Right lobe of liver (tissue), 6 donors: ENCODE data around the gene SPIN1. TPM values are rescaled to one million over a fixed set of nuclear protein-coding genes. Genes with fewer than 3 reads are reported as not detected.

Source experiments
- ATAC-seq, 4 donors: fragments of 200-7000 bp; cut with Tn5 transposase; one replicate each; pipeline ENCODE4 v1.9.1; 2020; ENCODE audit warnings: mild to moderate bottlenecking in 4 of 4, moderate library complexity in 4 of 4
- DNase-seq, 3 donors: peaks; one replicate each; pipeline ENCODE4 v3.0.0-alpha.2; 2020
- H3K27ac ChIP-seq, 3 donors: fragments of 200-600 bp; one replicate each; pipeline ENCODE4 v1.8.0; 2022
- H3K27me3 ChIP-seq, 2 donors: fragments of 200-600 bp; one replicate each; pipeline ENCODE4 v1.8.0; 2022
- H3K36me3 ChIP-seq, 4 donors: fragments of 200-600 bp; sonication (generic) in 1 of 4; one replicate each; pipeline versions ENCODE4 v1.5.1 to v1.8.0; 2017 to 2022; ENCODE audit warnings: control low read depth in 1 of 4
- H3K4me1 ChIP-seq, 4 donors: fragments of 200-600 bp; sonication (generic) in 1 of 4; one replicate each; pipeline versions ENCODE4 v1.5.1 to v1.8.0; 2017 to 2022; ENCODE audit warnings: control low read depth in 1 of 4
- H3K4me3 ChIP-seq, 3 donors: fragments of 200-600 bp; one replicate each; pipeline ENCODE4 v1.8.0; 2022
- H3K9me3 ChIP-seq, 4 donors: fragments of 200-600 bp; sonication (generic) in 1 of 4; one replicate each; pipeline versions ENCODE4 v1.5.1 to v1.8.0; 2017 to 2022; ENCODE audit warnings: control low read depth in 1 of 4
- POLR2A ChIP-seq: fragments of 450-650 bp; IDR thresholded peaks from one replicate; pipeline ENCODE4 v1.6.1; 2017; ENCODE audit warnings: antibody characterized with exemption, mild to moderate bottlenecking
- WGBS: methylation state at CpG from one replicate; pipeline ENCODE4 v1.1.6; 2018; ENCODE audit warnings: low coverage, low lambda C conversion rate; ENCODE audit not compliant: insufficient coverage; ENCODE audit errors: missing lambda C conversion rate; 5-methylcytosine and 5-hydroxymethylcytosine counted together
- intact Hi-C, 2 donors: fragments of 100-400 bp; cut with DNase I; formaldehyde crosslinking; loops; one replicate each; pipeline versions ENCODE4 v1.11.2 to v1.14.1; 2022
- total RNA-seq, 6 experiments: library from RNA; depleted of rRNA in 2 of 6; stranded (reverse); fragments of >200 nt in 2 of 6; fragmentation: NEBNext Ultra II Directional in 3 of 6; extraction: Animal tissue kit (Norgen Biotek cat#: 25700) in 3 of 6; gene quantifications; one replicate each; pipeline versions ENCODE4 v1.1.0 to v1.2.4, GENCODE V29; 2016 to 2023
- TF ChIP-seq, protein P1 (sequence below), 4 donors: fragments of 200-600 bp in 3 of 4; fragments of 450-650 bp in 1 of 4; IDR thresholded peaks; one replicate each; pipeline versions ENCODE4 v1.5.1 to v1.8.0; 2016 to 2022; ENCODE audit warnings: antibody characterized with exemption in 4 of 4, mild to moderate bottlenecking in 2 of 4
- donor health status: DM: no; HTN: yes; CAD: no.
- donor health status: DM: no; HTN: no; CAD: no.
- donor health status: DM: no; HTN: no; CAD: no.
- donor health status: DM: no; HTN: yes; CAD: no.
- donor health status: DM: no; HTN: yes; CAD: no.

Gene SPIN1
- total RNA-seq, 6 experiments from 2014 or later: 15.7 to 21.2 (median 18.7) TPM

DNA sequence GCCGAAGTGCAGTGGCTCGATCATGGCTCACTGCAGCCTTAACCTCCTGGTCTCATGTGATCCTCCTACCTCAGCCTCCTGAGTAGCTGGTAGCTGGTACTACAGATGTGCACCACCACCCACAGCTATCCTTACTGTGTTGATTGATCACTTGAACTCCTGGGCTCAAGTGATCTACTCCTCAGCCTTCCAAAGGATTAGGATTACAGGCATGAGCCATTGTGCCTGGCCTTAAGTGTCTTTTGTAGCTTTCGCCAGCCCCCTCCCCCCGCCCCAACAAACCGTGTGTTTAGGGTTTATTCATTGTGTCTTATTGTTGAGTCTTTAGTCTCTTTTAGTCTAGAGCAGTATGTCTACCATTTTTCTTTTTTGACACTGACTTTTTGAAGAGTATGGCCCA is 33.1 kb downstream of the SPIN1 start:
- no peaks in the 10 kb centered on the region for H3K36me3 ChIP-seq
- ATAC-seq: no peak
- DNase-seq: no peak
- no peaks in the 10 kb centered on the region for H3K27me3 ChIP-seq
- intact Hi-C loops: no loop called here
- 96% methylated on average over 5 of the region's 5 CpGs for WGBS
- H3K27ac ChIP-seq: no peak overlapping the region
- no peak for TF ChIP-seq POLR2A
- TF ChIP-seq, protein P1, sequence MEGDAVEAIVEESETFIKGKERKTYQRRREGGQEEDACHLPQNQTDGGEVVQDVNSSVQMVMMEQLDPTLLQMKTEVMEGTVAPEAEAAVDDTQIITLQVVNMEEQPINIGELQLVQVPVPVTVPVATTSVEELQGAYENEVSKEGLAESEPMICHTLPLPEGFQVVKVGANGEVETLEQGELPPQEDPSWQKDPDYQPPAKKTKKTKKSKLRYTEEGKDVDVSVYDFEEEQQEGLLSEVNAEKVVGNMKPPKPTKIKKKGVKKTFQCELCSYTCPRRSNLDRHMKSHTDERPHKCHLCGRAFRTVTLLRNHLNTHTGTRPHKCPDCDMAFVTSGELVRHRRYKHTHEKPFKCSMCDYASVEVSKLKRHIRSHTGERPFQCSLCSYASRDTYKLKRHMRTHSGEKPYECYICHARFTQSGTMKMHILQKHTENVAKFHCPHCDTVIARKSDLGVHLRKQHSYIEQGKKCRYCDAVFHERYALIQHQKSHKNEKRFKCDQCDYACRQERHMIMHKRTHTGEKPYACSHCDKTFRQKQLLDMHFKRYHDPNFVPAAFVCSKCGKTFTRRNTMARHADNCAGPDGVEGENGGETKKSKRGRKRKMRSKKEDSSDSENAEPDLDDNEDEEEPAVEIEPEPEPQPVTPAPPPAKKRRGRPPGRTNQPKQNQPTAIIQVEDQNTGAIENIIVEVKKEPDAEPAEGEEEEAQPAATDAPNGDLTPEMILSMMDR (IDR thresholded peaks at IDR 0.05): no peak
- H3K4me3 ChIP-seq: no peak overlapping the region
- H3K9me3 ChIP-seq: peaks cover 0 to 9% (median 0%) of the 10 kb centered on the region in 4 donors
- H3K4me1 ChIP-seq: no peaks in the 10 kb centered on the region

DNA sequence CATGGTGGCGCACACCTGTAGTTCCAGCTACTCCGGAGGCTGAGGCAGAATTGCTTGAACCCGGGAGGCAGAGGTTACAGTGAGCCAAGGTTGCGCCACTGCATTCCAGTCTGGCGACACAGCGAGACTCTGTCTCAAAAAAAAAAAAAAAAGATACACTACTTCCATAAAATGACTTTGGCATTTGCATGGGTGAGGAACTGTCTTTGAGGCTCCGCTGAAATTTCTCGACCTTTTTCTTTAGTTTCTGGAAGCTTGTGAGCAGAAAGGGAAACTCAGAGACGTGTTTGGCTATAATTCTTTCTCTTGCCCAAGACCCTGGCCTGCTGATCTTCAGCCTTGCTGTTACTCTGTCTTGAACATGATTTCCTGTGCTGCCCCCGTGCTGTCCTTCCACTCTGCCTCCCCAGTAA is 37.3 kb downstream of the SPIN1 start:
- peak; percentile 32 to 72 (median 56) for ATAC-seq
- TF ChIP-seq POLR2A: no peak
- TF ChIP-seq, protein P1 (IDR thresholded peaks at IDR 0.05): no peak
- 74% methylated on average over 10 of the region's 10 CpGs for WGBS

DNA sequence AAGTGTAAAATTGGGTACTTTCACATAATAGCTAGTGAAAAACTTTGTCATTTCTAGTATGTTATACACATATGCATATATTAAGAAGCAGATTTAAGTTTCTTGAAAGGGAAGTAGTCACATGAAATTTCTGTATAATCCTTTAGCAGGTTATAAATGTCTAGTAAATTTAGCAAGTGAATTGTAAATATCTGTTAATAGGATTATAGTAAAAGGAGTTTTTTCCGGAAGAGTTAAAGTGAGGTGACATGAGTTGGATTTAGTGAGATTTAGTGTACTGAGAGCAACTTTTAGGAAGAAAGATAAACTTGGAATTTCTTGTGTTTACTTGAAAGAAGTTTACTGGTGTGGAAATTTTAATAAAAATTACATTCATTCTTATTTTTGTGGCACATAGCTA is 38.4 kb downstream of the SPIN1 start:
- no peak for ATAC-seq
- no peaks in the 10 kb centered on the region for H3K36me3 ChIP-seq
- no peaks in the 10 kb centered on the region for H3K27me3 ChIP-seq
- no peak for DNase-seq
- no peaks in the 10 kb centered on the region for H3K4me1 ChIP-seq
- no peak overlapping the region for H3K27ac ChIP-seq
- WGBS: 93% methylated on average over 1 of the region's 1 CpG
- H3K4me3 ChIP-seq: no peak overlapping the region
- intact Hi-C loops: no loop called here
- no peak for TF ChIP-seq POLR2A
- TF ChIP-seq, protein P1 (IDR thresholded peaks at IDR 0.05): no peak
- no peaks in the 10 kb centered on the region for H3K9me3 ChIP-seq

More for the DNA sequence above, 37.3 kb downstream of the SPIN1 start:
- Histone ChIP-seq H3K4me1 (no peaks in the 10 kb centered on the region), H3K36me3 (no peaks in the 10 kb centered on the region), H3K9me3 (no peaks in the 10 kb centered on the region), H3K27ac (no peak overlapping the region), H3K4me3 (no peak overlapping the region), H3K27me3 (no peaks in the 10 kb centered on the region)
- intact Hi-C loops: no loop called here
- DNase-seq: no peak

GRCh38 chr9:88429595-88430430 is 41.6 kb downstream of the SPIN1 start:
- Histone ChIP-seq H3K27me3 (no peaks in the 10 kb centered on the region), H3K9me3 (no peaks in the 10 kb centered on the region), H3K36me3 (no peaks in the 10 kb centered on the region), H3K27ac (no peak overlapping the region), H3K4me1 (no peaks in the 10 kb centered on the region), H3K4me3 (no peak overlapping the region)
- TF ChIP-seq, protein P1 (IDR thresholded peaks at IDR 0.05): no peak
- TF ChIP-seq POLR2A: no peak
- DNase-seq: no peak
- intact Hi-C loops: no loop called here
- no CpG with 5 or more reads among the region's 3 CpGs for WGBS
- ATAC-seq: no peak
